Measurements from ENCODE around the gene NPEPPS.
"Not testable (repeated sequence)": the region's sequence is repeated elsewhere in the genome, so short reads cannot be mapped to it uniquely, and the experiment has no call there.

Gene NPEPPS

GRCh38 chr17:47561698-47562405 lies 30.9 kb downstream of the NPEPPS start:
- not testable (repeated sequence) for DNase-seq (ENCODE audit: extremely low read depth in 1 of 2, low read depth in 1 of 2)

GRCh38 chr17:47562406-47562705 lies 31.4 kb downstream of the NPEPPS start:
- not testable (repeated sequence) for DNase-seq (ENCODE audit: extremely low read depth in 1 of 2, low read depth in 1 of 2)

GRCh38 chr17:47567261-47567660 lies 36.4 kb downstream of the NPEPPS start:
- DNase-seq (ENCODE audit: extremely low read depth in 1 of 2, low read depth in 1 of 2): not testable (repeated sequence)

- not testable (repeated sequence) for DNase-seq (ENCODE audit: extremely low read depth in 1 of 2, low read depth in 1 of 2)
Observed at GRCh38 chr17:47572561-47572960, 41.7 kb downstream of the NPEPPS start.

- DNase-seq (ENCODE audit: extremely low read depth in 1 of 2, low read depth in 1 of 2): not testable (repeated sequence)
Observed at GRCh38 chr17:47582416-47582815, 51.5 kb downstream of the NPEPPS start.

- DNase-seq (ENCODE audit: extremely low read depth in 1 of 2, low read depth in 1 of 2): not testable (repeated sequence)
Observed at GRCh38 chr17:47586378-47587055, 55.6 kb downstream of the NPEPPS start.

GRCh38 chr17:47593522-47593921 lies 62.6 kb downstream of the NPEPPS start:
- not testable (repeated sequence) for DNase-seq (ENCODE audit: extremely low read depth in 1 of 2, low read depth in 1 of 2)

- DNase-seq (ENCODE audit: extremely low read depth in 1 of 2, low read depth in 1 of 2): no peak
Observed at GRCh38 chr17:47603830-47604597, 73.1 kb downstream of the NPEPPS start.

- DNase-seq (ENCODE audit: extremely low read depth in 1 of 2, low read depth in 1 of 2): no peak
Observed at GRCh38 chr17:47604598-47604927, 73.7 kb downstream of the NPEPPS start.

- no peak for DNase-seq (ENCODE audit: extremely low read depth in 1 of 2, low read depth in 1 of 2)
Observed at GRCh38 chr17:47605011-47605410, 74.1 kb downstream of the NPEPPS start.

GRCh38 chr17:47607481-47607880 lies 76.6 kb downstream of the NPEPPS start:
- DNase-seq (ENCODE audit: extremely low read depth in 1 of 2, low read depth in 1 of 2): no peak

GRCh38 chr17:47611372-47612350 lies 80.8 kb downstream of the NPEPPS start:
- no peak for DNase-seq (ENCODE audit: extremely low read depth in 1 of 2, low read depth in 1 of 2)

- DNase-seq (ENCODE audit: extremely low read depth in 1 of 2, low read depth in 1 of 2): no peak
Observed at GRCh38 chr17:47615766-47616424, 85.0 kb downstream of the NPEPPS start.

GRCh38 chr17:47618410-47618809 lies 87.5 kb downstream of the NPEPPS start:
- DNase-seq (ENCODE audit: extremely low read depth in 1 of 2, low read depth in 1 of 2): no peak

GRCh38 chr17:47620503-47621245 lies 89.8 kb downstream of the NPEPPS start:
- DNase-seq (ENCODE audit: extremely low read depth in 1 of 2, low read depth in 1 of 2): no peak

GRCh38 chr17:47621293-47622179 lies 90.6 kb downstream of the NPEPPS start:
- no peak for DNase-seq (ENCODE audit: extremely low read depth in 1 of 2, low read depth in 1 of 2)

GRCh38 chr17:47622180-47622549 lies 91.3 kb downstream of the NPEPPS start:
- no peak for DNase-seq (ENCODE audit: extremely low read depth in 1 of 2, low read depth in 1 of 2)

GRCh38 chr17:47624727-47625068 lies 93.8 kb downstream of the NPEPPS start:
- no peak for DNase-seq (ENCODE audit: extremely low read depth in 1 of 2, low read depth in 1 of 2)
